A549 (cell line): Measurements from ENCODE around the gene PDE10A.

Experiments
- CEBPB ChIP-seq, 2 experiments: fragments of >200 bp in 1 of 2; sonication (Bioruptor Twin) in 1 of 2; formaldehyde crosslinking in 1 of 2; IDR thresholded peaks; 2 replicates each; pipeline ENCODE4 v1.6.1; 2012 to 2016
- CTCF ChIP-seq: fragments of >200 bp; sonication (Bioruptor Twin); formaldehyde crosslinking; IDR thresholded peaks from 3 replicates; pipeline ENCODE4 v1.5.1; 2016
- EP300 ChIP-seq, 2 experiments: fragments of >200 bp; sonication (Bioruptor Twin); formaldehyde crosslinking; IDR thresholded peaks; 2 replicates in 1 of 2; 3 replicates in 1 of 2; pipeline ENCODE4 v1.6.1; 2016 to 2017
- HOXA7 ChIP-seq: fragments of 250-450 bp; sonication (Bioruptor Pico); IDR thresholded peaks from 2 replicates; pipeline ENCODE4 v1.5.0; 2020; ENCODE audit warnings: mild to moderate bottlenecking, moderate library complexity
- KDM1A ChIP-seq: fragments of 200-600 bp; sonication (generic); IDR thresholded peaks from 2 replicates; pipeline ENCODE4 v1.6.1; 2016; ENCODE audit warnings: low read depth, mild to moderate bottlenecking
- MAZ ChIP-seq: fragments of 150-350 bp; IDR thresholded peaks from 2 replicates; pipeline ENCODE4 v1.6.1; 2014; ENCODE audit warnings: antibody characterized with exemption, low read depth, low read length, borderline replicate concordance
- POLR2A ChIP-seq: IDR thresholded peaks from 2 replicates; pipeline ENCODE4 v1.6.1; 2012; ENCODE audit warnings: mild to moderate bottlenecking, low read length
- SMC3 ChIP-seq: fragments of >200 bp; sonication (Bioruptor Twin); formaldehyde crosslinking; IDR thresholded peaks from 3 replicates; pipeline ENCODE4 v1.6.1; 2018; ENCODE audit warnings: inconsistent platforms
- ZC3H11A ChIP-seq: fragments of 450-650 bp; IDR thresholded peaks from 2 replicates; pipeline ENCODE4 v1.6.1; 2014; ENCODE audit warnings: antibody characterized with exemption, mild to moderate bottlenecking
- TF ChIP-seq, protein P1 (sequence below): fragments of 250-450 bp; sonication (Bioruptor Pico); IDR thresholded peaks from 2 replicates; pipeline ENCODE4 v1.5.0; 2021; ENCODE audit warnings: mild to moderate bottlenecking, moderate library complexity, borderline replicate concordance

GRCh38 chr6:165340532-165340931, 322.5 kb downstream of the PDE10A start:
- no peak for TF ChIP-seq CTCF
- TF ChIP-seq CEBPB (IDR thresholded peaks at IDR 0.05), result no peak
- TF ChIP-seq HOXA7 (CRISPR knock-in tag), result no peak
- TF ChIP-seq, protein P1, sequence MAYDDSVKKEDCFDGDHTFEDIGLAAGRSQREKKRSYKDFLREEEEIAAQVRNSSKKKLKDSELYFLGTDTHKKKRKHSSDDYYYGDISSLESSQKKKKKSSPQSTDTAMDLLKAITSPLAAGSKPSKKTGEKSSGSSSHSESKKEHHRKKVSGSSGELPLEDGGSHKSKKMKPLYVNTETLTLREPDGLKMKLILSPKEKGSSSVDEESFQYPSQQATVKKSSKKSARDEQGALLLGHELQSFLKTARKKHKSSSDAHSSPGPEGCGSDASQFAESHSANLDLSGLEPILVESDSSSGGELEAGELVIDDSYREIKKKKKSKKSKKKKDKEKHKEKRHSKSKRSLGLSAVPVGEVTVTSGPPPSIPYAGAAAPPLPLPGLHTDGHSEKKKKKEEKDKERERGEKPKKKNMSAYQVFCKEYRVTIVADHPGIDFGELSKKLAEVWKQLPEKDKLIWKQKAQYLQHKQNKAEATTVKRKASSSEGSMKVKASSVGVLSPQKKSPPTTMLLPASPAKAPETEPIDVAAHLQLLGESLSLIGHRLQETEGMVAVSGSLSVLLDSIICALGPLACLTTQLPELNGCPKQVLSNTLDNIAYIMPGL (CRISPR knock-in tag), result no peak
- no peak for TF ChIP-seq SMC3
- TF ChIP-seq POLR2A, result no peak
- no peak for TF ChIP-seq KDM1A
- no peak for TF ChIP-seq MAZ
- no peak for TF ChIP-seq ZC3H11A
- TF ChIP-seq EP300 (IDR thresholded peaks at IDR 0.05), result no peak
